Stimulated activated CD4-positive, alpha-beta T cell treated with anti-CD3 and anti-CD28 coated beads, Interleukin-2, amount 100 ng/mL, for 48 hours (primary cell): ENCODE results near the gene PITPNM1.

Experiments used
- DNase-seq, 2 donors: peaks; one replicate each; pipeline ENCODE4 v3.0.0-alpha.2; 2020

Gene PITPNM1

DNA sequence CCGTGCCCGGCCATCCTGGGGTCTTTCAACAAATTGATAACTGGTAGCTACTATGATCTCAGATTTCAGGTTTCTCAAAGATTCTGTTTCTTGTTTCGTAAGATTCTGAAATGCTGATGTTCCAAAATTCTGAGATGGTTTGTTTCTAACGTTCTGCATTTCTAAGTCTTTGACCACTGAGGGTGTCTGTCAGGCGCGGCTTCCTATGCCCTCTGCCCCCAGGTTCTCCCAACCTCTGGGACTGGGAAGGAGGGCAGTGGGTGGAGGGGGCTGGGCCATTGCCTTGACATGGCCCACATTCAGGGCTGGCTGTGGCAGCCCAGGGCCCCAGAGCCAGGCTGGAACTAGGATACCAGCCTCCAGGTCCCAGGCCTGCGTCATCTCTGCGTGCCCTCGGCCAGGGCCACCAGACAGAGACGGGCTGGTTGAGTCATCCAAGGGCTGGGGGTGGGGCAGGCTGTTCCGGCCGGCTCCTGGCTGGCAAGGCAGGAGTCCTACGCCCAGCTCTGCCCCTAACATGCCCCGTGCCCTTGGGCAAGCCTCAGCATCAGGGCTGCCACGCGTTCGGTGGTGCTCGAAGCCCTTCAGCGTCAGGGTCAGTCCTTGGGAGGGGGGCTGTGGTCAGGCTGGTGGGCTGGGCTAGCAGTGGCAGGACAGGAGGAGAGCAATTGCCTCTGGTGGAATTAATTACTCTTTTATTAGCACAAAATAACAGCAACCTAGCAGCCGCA is 41.3 kb downstream of the PITPNM1 start:
- no peak for DNase-seq

GRCh38 chr11:67463186-67463585 is 42.0 kb downstream of the PITPNM1 start:
- no peak for DNase-seq

GRCh38 chr11:67458266-67458665 is 46.9 kb downstream of the PITPNM1 start:
- DNase-seq: no peak

DNA sequence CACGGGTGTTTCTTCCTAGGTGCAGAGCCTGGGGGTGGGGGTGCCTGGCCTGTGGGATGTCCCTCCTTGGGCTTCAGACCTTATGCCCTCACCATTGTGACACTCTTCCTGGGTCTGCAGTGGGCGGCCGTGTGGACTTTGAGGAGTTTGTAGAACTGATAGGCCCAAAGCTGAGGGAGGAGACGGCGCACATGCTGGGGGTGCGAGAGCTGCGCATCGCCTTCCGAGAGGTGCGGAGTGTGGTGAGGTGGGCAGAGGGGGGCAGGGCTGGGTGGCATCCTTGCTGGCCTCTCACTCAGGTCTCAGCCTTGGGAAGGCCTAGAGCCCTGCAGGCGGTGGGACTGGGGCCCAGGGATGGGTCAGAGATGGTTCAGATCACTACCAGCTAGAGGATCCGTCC is 47.7 kb downstream of the PITPNM1 start:
- DNase-seq: no peak

GRCh38 chr11:67456068-67456705 is 49.0 kb downstream of the PITPNM1 start:
- DNase-seq: no peak

DNA sequence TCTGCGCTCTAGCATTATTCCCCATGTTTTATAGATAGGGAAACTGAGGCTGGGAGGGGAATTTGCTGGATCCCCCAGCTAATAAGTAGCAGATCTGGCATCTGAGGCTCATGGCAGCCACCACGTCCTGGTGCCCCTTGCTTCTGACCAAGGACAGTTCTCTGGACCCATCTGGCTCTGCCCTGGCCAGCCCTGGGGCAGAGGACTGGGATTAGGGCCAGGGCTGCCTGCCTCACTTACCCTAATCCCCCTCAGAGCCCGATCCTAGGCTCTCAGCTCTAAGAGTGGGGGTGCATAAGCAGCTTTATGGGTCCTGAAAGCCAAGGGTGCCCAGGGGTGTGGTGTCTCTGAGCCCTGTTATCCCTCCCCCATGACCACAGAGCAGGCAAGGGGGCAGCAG is 50.1 kb downstream of the PITPNM1 start, which contains the start of gene CABP4:
TSS of gene CABP4 (plus strand) at position 301 of the 400 bp plus-strand sequence. CDS start at position 371, 70 bp downstream.
- DNase-seq: no peak

DNA sequence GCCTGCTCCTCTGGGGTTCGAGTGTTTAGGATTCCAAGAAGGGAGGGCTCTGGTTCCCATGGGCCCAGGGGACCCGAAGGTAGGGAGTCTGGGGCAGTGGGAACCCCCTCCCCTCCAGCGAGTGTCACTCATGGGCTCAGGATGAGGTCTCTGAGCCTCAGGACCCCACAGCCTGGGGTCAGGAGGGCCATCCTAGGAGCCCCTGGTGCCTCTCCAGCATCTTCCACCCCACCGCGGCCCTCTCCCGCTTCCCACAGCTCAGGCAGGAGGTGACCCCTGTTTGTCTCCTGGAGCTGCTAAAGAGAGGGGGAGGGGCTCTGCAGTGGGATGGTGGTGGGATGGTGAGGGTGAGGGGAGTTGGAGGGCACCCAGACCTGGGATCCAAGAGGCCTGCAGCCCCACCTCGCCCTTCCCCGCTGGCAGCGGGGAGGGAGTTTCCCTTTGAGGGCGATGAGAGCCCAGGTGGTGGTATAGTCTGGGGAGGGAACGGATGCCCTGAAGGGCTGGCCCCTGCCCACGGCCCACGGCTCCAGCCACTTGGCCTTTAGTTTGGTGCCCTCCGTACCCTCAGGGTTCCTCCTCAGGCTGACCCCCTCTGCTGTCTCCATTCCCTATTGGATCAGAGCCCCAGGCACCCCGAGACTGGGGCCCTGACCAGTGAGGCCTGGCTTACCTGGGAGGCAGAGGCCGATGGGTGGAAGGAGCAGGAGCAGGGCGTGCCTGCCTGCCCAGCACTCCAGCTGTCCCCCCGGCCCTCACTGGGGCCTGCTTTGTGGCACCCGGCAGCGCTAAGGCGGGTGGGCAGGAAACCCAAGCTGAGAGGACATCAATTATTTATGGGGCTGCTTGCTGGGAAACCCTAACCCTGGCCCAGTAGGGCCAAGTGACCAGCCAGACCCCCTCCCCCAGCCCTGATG is 51.1 kb downstream of the PITPNM1 start:
- DNase-seq: no peak

DNA sequence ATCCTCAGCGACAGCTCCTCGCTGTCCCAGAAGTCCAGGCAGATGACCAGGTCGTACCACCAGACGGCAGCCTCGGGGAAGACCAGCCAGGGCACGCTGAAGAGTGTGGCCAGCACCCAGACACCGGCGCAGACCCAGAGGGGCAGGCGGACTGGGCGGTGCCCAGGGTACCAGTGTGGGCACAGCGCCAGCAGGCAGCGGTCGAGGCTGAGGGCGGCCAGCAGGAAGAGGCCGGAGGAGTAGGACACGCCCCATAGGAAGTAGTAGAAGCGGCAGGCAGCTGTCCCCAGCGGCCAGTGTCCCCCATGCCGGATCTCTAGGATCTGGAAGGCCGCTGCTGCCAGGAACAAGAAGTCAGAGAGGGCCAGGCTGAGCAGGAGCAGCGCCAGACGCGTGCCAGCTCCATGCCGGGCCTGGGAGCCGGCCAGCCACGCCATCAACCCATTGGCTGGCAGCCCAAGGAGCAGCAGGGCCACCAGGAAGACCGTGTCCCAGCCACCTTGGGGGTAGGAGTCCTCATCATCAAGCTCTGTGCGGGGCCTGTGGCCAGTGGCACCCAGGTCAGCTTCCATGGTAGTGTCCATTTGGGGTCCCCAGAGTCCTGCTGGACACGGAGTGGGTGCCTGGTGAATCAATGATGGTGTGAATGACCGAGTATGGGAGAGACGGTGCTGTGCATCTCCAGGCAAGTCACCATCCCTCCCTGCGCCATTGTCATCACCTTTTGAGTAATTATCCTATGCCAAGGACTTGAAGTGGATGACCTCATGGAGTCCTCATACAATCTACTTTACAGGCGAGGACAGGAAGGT is 52.8 kb downstream of the PITPNM1 start, which contains the start of gene GPR152:
TSS of gene GPR152 (minus strand) at position 589 of the 812 bp plus-strand sequence. CDS start at position 584, 5 bp downstream.
- DNase-seq: no peak

- DNase-seq: no peak
Measured at GRCh38 chr11:67451658-67451976, 53.5 kb downstream of the PITPNM1 start.

DNA sequence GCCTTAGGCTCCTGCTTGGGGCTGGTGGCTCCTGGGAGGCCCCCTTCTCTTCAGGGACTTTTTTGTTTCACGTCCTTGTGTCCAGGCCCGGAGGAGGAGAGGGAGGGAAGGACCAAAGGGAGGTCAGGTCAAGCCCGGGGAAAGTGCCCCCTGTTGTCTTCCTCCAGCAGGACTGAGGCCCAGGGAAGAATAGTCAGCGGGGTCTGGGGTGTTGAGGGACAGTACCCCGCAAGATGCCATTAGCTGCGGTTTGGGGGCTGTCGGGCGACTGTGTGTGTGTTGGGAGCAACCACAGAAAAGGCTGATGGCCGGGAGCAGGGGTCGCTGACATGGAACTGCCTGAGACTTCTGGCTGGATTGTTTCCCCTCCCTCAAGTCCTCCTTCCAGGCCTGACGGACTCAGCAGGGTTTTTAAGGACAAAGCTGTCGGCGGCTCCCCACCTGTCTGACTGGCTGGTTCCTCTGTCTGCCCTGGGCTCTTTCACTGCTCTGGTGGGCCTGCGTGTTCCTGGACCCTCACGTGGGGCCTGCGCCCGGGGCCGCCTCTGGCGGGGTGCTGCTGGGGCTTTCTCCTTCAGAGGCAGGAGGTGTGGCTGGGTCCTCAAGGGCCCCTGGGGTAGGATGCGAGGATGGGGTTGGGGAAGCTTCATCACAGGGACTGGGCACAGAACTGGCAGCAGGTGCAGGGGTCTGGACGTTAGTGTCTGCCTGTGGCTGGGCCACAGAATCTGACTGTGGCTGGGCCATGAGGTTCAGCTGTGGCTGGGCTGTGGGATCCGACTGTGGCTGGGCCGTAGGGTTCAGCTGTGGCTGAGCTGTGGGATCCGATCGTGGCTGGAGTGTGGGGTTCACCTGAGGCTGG is 54.1 kb downstream of the PITPNM1 start:
- no peak for DNase-seq

DNA sequence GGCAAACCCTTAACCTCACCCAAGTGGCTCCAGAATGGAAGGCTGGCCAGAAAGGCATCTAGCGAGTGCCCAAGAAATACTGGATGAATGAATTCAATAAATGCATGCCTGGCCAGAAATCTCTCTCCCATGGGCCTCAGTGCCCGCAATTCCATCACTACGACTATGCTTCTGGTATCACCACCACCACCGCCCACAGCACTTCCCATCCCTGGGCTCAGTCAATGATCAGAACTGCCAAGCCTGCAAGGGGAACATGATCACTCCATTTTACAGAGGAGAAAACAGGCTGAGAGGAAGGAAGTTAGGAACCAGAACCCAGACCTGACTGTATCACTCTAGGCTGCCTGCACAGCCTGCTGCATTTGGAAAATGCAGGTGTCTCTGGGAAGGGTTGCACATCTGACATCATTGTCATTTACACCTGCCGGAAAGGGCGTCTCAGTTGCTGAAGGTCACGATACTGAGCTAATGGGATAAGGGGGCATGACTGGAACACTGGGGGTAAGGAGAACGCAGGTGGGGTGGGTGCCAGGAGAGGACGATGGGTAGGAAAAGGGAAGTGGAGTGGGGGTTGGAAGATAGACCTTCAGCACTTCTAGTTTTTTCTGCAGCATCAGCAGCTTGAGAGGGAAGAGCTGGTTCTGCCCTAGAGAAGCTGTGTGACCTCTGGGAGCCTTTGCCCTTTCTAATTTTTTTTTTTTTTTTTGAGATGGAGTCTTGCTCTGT is 55.9 kb downstream of the PITPNM1 start:
- no peak for DNase-seq

- no peak for DNase-seq
Measured at GRCh38 chr11:67448220-67448609, 56.9 kb downstream of the PITPNM1 start.

DNA sequence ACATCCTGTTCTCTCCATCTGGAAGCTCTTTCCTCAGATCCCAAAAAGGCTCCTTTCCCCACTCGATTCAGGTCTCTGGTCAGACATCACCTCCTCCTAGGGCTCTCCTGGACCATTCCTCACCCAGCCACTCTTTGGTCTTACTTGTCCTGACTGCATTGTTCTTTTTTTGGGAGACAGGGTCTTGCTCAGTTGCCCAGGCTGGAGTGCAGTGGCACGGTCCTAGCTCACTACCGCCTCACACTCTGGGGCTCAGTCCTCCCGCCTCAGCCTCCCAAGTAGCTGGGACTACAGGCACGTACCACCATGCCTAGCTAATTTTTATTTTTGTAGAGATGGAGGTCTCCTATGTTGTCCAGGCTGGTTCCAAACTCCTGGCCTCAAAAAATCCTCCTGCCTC is 59.6 kb downstream of the PITPNM1 start:
- DNase-seq: no peak

- DNase-seq: no peak
Measured at GRCh38 chr11:67442504-67443404, 62.4 kb downstream of the PITPNM1 start.
